Ishikawa (cell line): Measurements from ENCODE around the gene CRY1.

Source experiments
- CEBPB ChIP-seq: IDR thresholded peaks from 2 replicates; pipeline ENCODE4 v1.6.1; 2012
- CREB1 ChIP-seq: IDR thresholded peaks from 2 replicates; pipeline ENCODE4 v1.6.1; 2012; ENCODE audit warnings: low read depth
- EGR1 ChIP-seq: IDR thresholded peaks from 2 replicates; pipeline ENCODE4 v1.6.1; 2012
- EP300 ChIP-seq: IDR thresholded peaks from 2 replicates; pipeline ENCODE4 v1.6.1; 2012; ENCODE audit warnings: borderline replicate concordance
- FOXM1 ChIP-seq: IDR thresholded peaks from 2 replicates; pipeline ENCODE4 v1.6.1; 2012; ENCODE audit warnings: low read depth, borderline replicate concordance
- NFIC ChIP-seq: IDR thresholded peaks from 2 replicates; pipeline ENCODE4 v1.6.1; 2012
- RAD21 ChIP-seq: IDR thresholded peaks from 2 replicates; pipeline ENCODE4 v1.6.1; 2012; ENCODE audit warnings: low read depth
- REST ChIP-seq: IDR thresholded peaks from 2 replicates; pipeline ENCODE4 v1.6.1; 2012; ENCODE audit warnings: low read depth, mild to moderate bottlenecking
- TAF1 ChIP-seq: IDR thresholded peaks from 2 replicates; pipeline ENCODE4 v1.6.1; 2012; ENCODE audit warnings: low read depth, mild to moderate bottlenecking
- TCF12 ChIP-seq: IDR thresholded peaks from 2 replicates; pipeline ENCODE4 v1.6.1; 2012; ENCODE audit warnings: low read depth
- TEAD4 ChIP-seq: IDR thresholded peaks from 2 replicates; pipeline ENCODE4 v1.6.1; 2012
- YY1 ChIP-seq: IDR thresholded peaks from 2 replicates; pipeline ENCODE4 v1.6.1; 2012; ENCODE audit warnings: low read depth
- ZBTB7A ChIP-seq: IDR thresholded peaks from 2 replicates; pipeline ENCODE4 v1.6.1; 2012; ENCODE audit warnings: low read depth
- TF ChIP-seq, protein P1 (sequence below): IDR thresholded peaks from 2 replicates; pipeline ENCODE4 v1.6.1; 2012
- TF ChIP-seq, protein P2 (sequence below): IDR thresholded peaks from 2 replicates; pipeline ENCODE4 v1.6.1; 2012

CRY1 gene

DNA sequence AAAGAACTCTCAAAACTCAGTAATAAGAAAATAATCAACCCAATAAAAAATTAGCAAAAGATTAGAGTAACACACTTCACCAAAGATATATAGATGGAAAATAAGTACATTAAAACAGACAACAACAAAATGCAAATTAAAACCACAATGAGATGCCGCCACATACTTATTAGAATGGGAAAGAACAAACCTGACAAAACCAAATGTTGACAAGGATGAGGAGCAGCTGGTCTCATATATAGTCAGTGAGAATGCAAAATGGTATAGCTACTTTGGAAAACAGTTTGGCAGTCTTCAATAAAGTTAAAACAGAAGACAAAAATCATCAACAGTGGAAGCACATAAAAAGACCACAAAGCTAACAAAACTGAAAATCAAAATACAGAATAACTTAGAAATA is 29.1 kb downstream of the CRY1 start:
- TF ChIP-seq YY1 (no peak), CEBPB (no peak), NFIC (no peak), ZBTB7A (no peak), RAD21 (no peak), EGR1 (no peak), TEAD4 (no peak), TCF12 (no peak)
- TF ChIP-seq, protein P1, sequence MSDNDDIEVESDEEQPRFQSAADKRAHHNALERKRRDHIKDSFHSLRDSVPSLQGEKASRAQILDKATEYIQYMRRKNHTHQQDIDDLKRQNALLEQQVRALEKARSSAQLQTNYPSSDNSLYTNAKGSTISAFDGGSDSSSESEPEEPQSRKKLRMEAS: no peak
- TF ChIP-seq, protein P2, sequence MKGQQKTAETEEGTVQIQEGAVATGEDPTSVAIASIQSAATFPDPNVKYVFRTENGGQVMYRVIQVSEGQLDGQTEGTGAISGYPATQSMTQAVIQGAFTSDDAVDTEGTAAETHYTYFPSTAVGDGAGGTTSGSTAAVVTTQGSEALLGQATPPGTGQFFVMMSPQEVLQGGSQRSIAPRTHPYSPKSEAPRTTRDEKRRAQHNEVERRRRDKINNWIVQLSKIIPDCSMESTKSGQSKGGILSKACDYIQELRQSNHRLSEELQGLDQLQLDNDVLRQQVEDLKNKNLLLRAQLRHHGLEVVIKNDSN: no peak

GRCh38 chr12:107058190-107058589 is 35.2 kb downstream of the CRY1 start:
- TF ChIP-seq RAD21 (no peak), TEAD4 (no peak), EP300 (no peak), FOXM1 (no peak), CEBPB (no peak), ZBTB7A (no peak), YY1 (no peak)
- TF ChIP-seq, protein P2: no peak

GRCh38 chr12:107057071-107057834 is 36.1 kb downstream of the CRY1 start:
- TF ChIP-seq EGR1 (no peak), NFIC (peak; percentile 60; the same call in 1 of the 2 replicates), RAD21 (no peak), EP300 (peak; percentile 56; the same call in 1 of the 2 replicates), REST (no peak), CEBPB (peak; percentile 50), TEAD4 (peak; percentile 47), YY1 (no peak), ZBTB7A (no peak), TCF12 (no peak), FOXM1 (peak; percentile 30; the same call in 1 of the 2 replicates), TAF1 (no peak)
- TF ChIP-seq, protein P2: no peak
- TF ChIP-seq, protein P1: no peak

- TF ChIP-seq CREB1: no peak
- no peak for TF ChIP-seq NFIC
- TF ChIP-seq RAD21: no peak
- no peak for TF ChIP-seq EP300
- no peak for TF ChIP-seq EGR1
- no peak for TF ChIP-seq TAF1
- no peak for TF ChIP-seq FOXM1
- TF ChIP-seq CEBPB: no peak
- TF ChIP-seq, protein P2: no peak
- TF ChIP-seq ZBTB7A: no peak
- no peak for TF ChIP-seq YY1
- no peak for TF ChIP-seq REST
- no peak for TF ChIP-seq TEAD4
- no peak for TF ChIP-seq TCF12
- TF ChIP-seq, protein P1: no peak
Measured at GRCh38 chr12:107053709-107054108, 39.6 kb downstream of the CRY1 start.
